Endothelial cell (in vitro differentiated cells): ENCODE measurements around the gene TAS2R41. TPM values are rescaled to one million over a fixed set of nuclear protein-coding genes. Genes with fewer than 3 reads are reported as not detected.

ENCODE experiments used
- DNase-seq: peaks from one replicate; pipeline ENCODE4 v3.0.0; 2021; ENCODE audit warnings: low spot score
- H3K27ac Mint-ChIP-seq: one replicate; pipeline ENCODE4 v1.8.0; 2021; ENCODE audit warnings: mixed read lengths, inconsistent platforms; ENCODE audit not compliant: unreplicated experiment
- H3K27me3 Mint-ChIP-seq: one replicate; pipeline ENCODE4 v1.8.0; 2021; ENCODE audit warnings: mild to moderate bottlenecking, moderate library complexity, mixed read lengths, inconsistent platforms; ENCODE audit not compliant: unreplicated experiment
- H3K36me3 Mint-ChIP-seq: one replicate; pipeline ENCODE4 v1.8.0; 2021; ENCODE audit warnings: mild to moderate bottlenecking, low read depth, mixed read lengths, inconsistent platforms; ENCODE audit not compliant: unreplicated experiment
- H3K4me1 Mint-ChIP-seq: one replicate; pipeline ENCODE4 v1.8.0; 2021; ENCODE audit warnings: mild to moderate bottlenecking, mixed read lengths, inconsistent platforms; ENCODE audit not compliant: unreplicated experiment
- H3K4me3 Mint-ChIP-seq: one replicate; pipeline ENCODE4 v1.8.0; 2021; ENCODE audit warnings: mild to moderate bottlenecking, mixed read lengths, inconsistent platforms; ENCODE audit not compliant: unreplicated experiment
- H3K9me3 Mint-ChIP-seq: one replicate; pipeline ENCODE4 v1.8.0; 2021; ENCODE audit warnings: mixed read lengths, inconsistent platforms; ENCODE audit not compliant: unreplicated experiment
- long read RNA-seq: library from polyadenylated mRNA; unstranded; transcript quantifications from one replicate; pipeline ENCODE4 v2.0.0, GENCODE V29; 2020; ENCODE audit not compliant: unreplicated experiment
- total RNA-seq: library from RNA; stranded (reverse); fragmentation: NEBNext Ultra II Directional; extraction: Animal tissue kit (Norgen Biotek cat#: 25700); gene quantifications from one replicate; pipeline ENCODE4 v1.2.1, GENCODE V29; 2021; ENCODE audit not compliant: unreplicated experiment
- TF ChIP-seq, protein P1 (sequence below): fragments of 200-600 bp; sonication (generic); IDR thresholded peaks from one replicate; pipeline ENCODE4 v1.5.0; 2021; ENCODE audit warnings: antibody characterized with exemption; ENCODE audit not compliant: unreplicated experiment

TAS2R41 gene, protein sequence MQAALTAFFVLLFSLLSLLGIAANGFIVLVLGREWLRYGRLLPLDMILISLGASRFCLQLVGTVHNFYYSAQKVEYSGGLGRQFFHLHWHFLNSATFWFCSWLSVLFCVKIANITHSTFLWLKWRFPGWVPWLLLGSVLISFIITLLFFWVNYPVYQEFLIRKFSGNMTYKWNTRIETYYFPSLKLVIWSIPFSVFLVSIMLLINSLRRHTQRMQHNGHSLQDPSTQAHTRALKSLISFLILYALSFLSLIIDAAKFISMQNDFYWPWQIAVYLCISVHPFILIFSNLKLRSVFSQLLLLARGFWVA
- not detected for total RNA-seq
- long read RNA-seq: 0 reads

GRCh38 chr7:143477501-143478150, at the start of gene TAS2R41:
Gene TAS2R41 (plus strand): TSS chr7:143477873. CDS start chr7:143477873, 0 bp downstream.
- no peaks in the 10 kb centered on the region for H3K4me1 Mint-ChIP-seq
- no peaks in the 10 kb centered on the region for H3K36me3 Mint-ChIP-seq
- H3K4me3 Mint-ChIP-seq: no peak within 1 kb of the TSS
- no peaks in the 10 kb centered on the region for H3K27me3 Mint-ChIP-seq
- TF ChIP-seq, protein P1, sequence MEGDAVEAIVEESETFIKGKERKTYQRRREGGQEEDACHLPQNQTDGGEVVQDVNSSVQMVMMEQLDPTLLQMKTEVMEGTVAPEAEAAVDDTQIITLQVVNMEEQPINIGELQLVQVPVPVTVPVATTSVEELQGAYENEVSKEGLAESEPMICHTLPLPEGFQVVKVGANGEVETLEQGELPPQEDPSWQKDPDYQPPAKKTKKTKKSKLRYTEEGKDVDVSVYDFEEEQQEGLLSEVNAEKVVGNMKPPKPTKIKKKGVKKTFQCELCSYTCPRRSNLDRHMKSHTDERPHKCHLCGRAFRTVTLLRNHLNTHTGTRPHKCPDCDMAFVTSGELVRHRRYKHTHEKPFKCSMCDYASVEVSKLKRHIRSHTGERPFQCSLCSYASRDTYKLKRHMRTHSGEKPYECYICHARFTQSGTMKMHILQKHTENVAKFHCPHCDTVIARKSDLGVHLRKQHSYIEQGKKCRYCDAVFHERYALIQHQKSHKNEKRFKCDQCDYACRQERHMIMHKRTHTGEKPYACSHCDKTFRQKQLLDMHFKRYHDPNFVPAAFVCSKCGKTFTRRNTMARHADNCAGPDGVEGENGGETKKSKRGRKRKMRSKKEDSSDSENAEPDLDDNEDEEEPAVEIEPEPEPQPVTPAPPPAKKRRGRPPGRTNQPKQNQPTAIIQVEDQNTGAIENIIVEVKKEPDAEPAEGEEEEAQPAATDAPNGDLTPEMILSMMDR: no peak
- no peak for DNase-seq
- no peaks in the 10 kb centered on the region for H3K9me3 Mint-ChIP-seq
- no peak within 1 kb of the TSS for H3K27ac Mint-ChIP-seq

- TF ChIP-seq, protein P1: no peak
- H3K4me1 Mint-ChIP-seq: no peaks in the 10 kb centered on the region
- H3K4me3 Mint-ChIP-seq: no peak overlapping the region
- H3K9me3 Mint-ChIP-seq: no peaks in the 10 kb centered on the region
- no peaks in the 10 kb centered on the region for H3K36me3 Mint-ChIP-seq
- no peaks in the 10 kb centered on the region for H3K27me3 Mint-ChIP-seq
- no peak overlapping the region for H3K27ac Mint-ChIP-seq
- no peak for DNase-seq
These were observed 47.6 kb upstream of the TAS2R41 start for GRCh38 chr7:143429770-143430698.

GRCh38 chr7:143431109-143431508, 46.6 kb upstream of the TAS2R41 start:
- H3K9me3 Mint-ChIP-seq: no peaks in the 10 kb centered on the region
- peaks cover 3% of the 10 kb centered on the region for H3K27me3 Mint-ChIP-seq
- no peak for DNase-seq
- no peaks in the 10 kb centered on the region for H3K4me1 Mint-ChIP-seq
- H3K27ac Mint-ChIP-seq: no peak overlapping the region
- no peak overlapping the region for H3K4me3 Mint-ChIP-seq
- H3K36me3 Mint-ChIP-seq: no peaks in the 10 kb centered on the region
- TF ChIP-seq, protein P1: no peak

DNA sequence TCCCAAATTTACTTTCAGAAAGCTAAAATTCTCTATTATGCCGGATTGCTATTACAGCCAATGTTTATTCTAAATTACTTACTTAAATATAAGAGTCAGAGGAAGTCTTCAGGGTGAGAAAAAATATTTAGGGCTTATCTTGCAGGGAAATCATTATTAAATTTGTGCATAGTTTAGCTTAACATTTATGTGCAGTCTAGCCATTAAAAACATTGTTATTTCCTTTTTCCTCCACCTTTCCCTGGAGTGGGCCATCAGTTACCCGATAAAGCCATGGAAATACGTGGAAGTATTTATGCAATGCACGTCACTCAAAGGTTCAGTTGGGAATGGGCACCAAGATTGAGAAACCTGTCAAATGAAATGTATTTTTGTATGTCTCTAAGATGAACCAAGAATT, 43.9 kb upstream of the TAS2R41 start:
- H3K4me1 Mint-ChIP-seq: no peaks in the 10 kb centered on the region
- TF ChIP-seq, protein P1: no peak
- DNase-seq: no peak
- peaks cover 3% of the 10 kb centered on the region for H3K27me3 Mint-ChIP-seq
- no peak overlapping the region for H3K4me3 Mint-ChIP-seq
- H3K36me3 Mint-ChIP-seq: no peaks in the 10 kb centered on the region
- H3K27ac Mint-ChIP-seq: no peak overlapping the region
- no peaks in the 10 kb centered on the region for H3K9me3 Mint-ChIP-seq
